ENCODE data around the gene BRPF1. TPM values are rescaled to one million over a fixed set of nuclear protein-coding genes. Genes with fewer than 3 reads are reported as not detected.

The BRPF1 gene
- total RNA-seq, 1 experiment from 2014 or later, result 23.6 TPM

DNA sequence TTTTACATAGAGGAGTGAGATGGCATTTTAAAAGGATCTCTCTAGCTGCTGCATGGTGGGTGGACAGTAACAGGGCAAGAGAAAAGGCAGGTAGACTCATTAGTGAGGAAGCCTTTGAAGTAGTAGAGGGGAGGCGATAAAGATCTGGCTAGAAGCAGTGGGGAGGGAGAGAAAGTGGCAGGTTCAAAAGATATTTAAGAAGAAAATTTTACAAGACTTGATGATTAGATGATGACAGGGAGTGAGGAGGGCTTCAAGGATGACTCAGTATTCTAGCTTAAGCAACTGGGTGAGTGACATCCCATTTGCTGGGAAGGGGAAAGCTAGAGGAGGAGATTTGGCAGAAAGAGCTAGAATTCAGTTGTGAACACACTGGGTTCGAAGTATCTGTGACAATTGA lies 3.8 kb upstream of the BRPF1 start:
- CTCF ChIA-PET, result interaction anchor here (0.6 to 2.1 kb wide), 3 partner anchors 12 to 374 kb away, joined by 3 to 13 read pairs (median 4); no protein-coding TSS in a partner anchor
- TF ChIP-seq POLR2A (IDR thresholded peaks at IDR 0.05; ENCODE audit: borderline replicate concordance, extremely low read depth, insufficient read depth, insufficient read length), result no peak
- Histone ChIP-seq H3K27ac (ENCODE audit: low read depth, low read length) (peak overlapping the region; percentile 1; the same call in 1 of the 2 replicates), H3K4me2 (ENCODE audit: low read length) (peak overlapping the region; percentile 34), H3K27me3 (ENCODE audit: insufficient read depth, low read length) (no peaks in the 10 kb centered on the region), H3K4me3 (replicated peaks in 1 of 2; ENCODE audit: low read depth in 1 of 2, low read length in 2 of 2) (no peak overlapping the region), H4K20me1 (ENCODE audit: insufficient read depth) (peaks cover 3% of the 10 kb centered on the region; the same call in 1 of the 2 replicates), H3K9me2 (ENCODE audit: insufficient read depth) (no peaks in the 10 kb centered on the region), H3K9ac (ENCODE audit: low read length) (no peak overlapping the region), H3K79me2 (ENCODE audit: insufficient read depth, low read length) (peaks cover 11% of the 10 kb centered on the region), H2AFZ (ENCODE audit: low read depth, low read length, poor library complexity, severe bottlenecking) (no peak overlapping the region), H3K9me3 (ENCODE audit: control insufficient read depth in 1 of 2, insufficient read depth in 1 of 2, low read depth in 1 of 2, low read length in 2 of 2) (no peaks in the 10 kb centered on the region), H3K4me1 (ENCODE audit: control insufficient read depth in 1 of 2, insufficient read depth in 2 of 2, low read length in 2 of 2) (peaks cover 12 to 33% of the 10 kb centered on the region in 2 experiments; a peak in 3 of 4 replicates), H3K36me3 (ENCODE audit: control insufficient read depth in 1 of 2, insufficient read depth in 2 of 2, low read length in 2 of 2) (no peaks in the 10 kb centered on the region)
- ATAC-seq (no peak), DNase-seq (ENCODE audit: low read depth, low spot score) (no peak)
- BruUV-seq (replicated peaks), result no TSS peak
- POLR2A ChIA-PET, result no interaction called here
- intact Hi-C loops (cut with micrococcal nuclease), result loop anchor here (5.0 kb wide), 1 partner anchor 225 kb away; no protein-coding TSS in a partner anchor
- RAD21 ChIA-PET (ENCODE audit: low non-redundant PET in 1 of 2, low total read pairs in 2 of 2, uncharacterized antibody in 2 of 2, unreplicated experiment in 2 of 2), result no interaction called here

DNA sequence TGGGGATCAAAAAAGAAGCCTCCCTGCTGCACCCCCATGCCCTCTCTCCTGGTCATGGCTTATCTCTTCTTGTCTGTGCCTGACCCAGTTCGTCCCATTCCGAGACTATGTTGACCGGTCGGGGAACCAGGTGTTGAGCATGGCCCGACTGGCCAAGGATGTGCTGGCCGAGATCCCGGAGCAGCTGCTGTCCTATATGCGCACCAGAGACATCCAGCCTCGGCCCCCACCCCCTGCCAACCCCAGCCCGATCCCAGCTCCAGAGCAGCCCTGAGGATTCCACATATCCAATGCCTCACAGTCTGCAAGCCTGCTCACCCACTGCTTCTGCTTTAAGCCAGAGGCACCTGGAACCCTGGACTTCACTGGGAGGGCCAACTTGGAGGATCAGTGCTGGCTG lies 2.1 kb upstream of the BRPF1 start:
- H3K9me2 ChIP-seq (ENCODE audit: insufficient read depth), result no peaks in the 10 kb centered on the region
- H3K9ac ChIP-seq (ENCODE audit: low read length), result no peak overlapping the region
- DNase-seq (ENCODE audit: low read depth, low spot score) (no peak), ATAC-seq (no peak)
- no TSS peak for BruUV-seq (replicated peaks)
- no peak overlapping the region for H3K4me2 ChIP-seq (ENCODE audit: low read length)
- H3K27me3 ChIP-seq (ENCODE audit: insufficient read depth, low read length), result no peaks in the 10 kb centered on the region
- H4K20me1 ChIP-seq (ENCODE audit: insufficient read depth), result peaks cover 4% of the 10 kb centered on the region; the same call in 1 of the 2 replicates
- ChIA-PET POLR2A (interaction anchor here (1.1 kb wide), 1 partner anchor 8 kb away, joined by 3 read pairs; no protein-coding TSS in a partner anchor), CTCF (interaction anchor here (1.6 to 2.2 kb wide), 2 partner anchors 9 to 14 kb away, joined by 5 to 10 read pairs; no protein-coding TSS in a partner anchor), RAD21 (ENCODE audit: low non-redundant PET in 1 of 2, low total read pairs in 2 of 2, uncharacterized antibody in 2 of 2, unreplicated experiment in 2 of 2) (no interaction called here)
- H3K9me3 ChIP-seq (ENCODE audit: control insufficient read depth in 1 of 2, insufficient read depth in 1 of 2, low read depth in 1 of 2, low read length in 2 of 2), result no peaks in the 10 kb centered on the region
- H3K36me3 ChIP-seq (ENCODE audit: control insufficient read depth in 1 of 2, insufficient read depth in 2 of 2, low read length in 2 of 2), result peaks cover 0 to 10% of the 10 kb centered on the region in 2 experiments; a peak in 1 of 4 replicates
- intact Hi-C loops (cut with micrococcal nuclease), result loop anchor here (5.0 kb wide), 1 partner anchor 227 kb away; no protein-coding TSS in a partner anchor
- no peak overlapping the region for H2AFZ ChIP-seq (ENCODE audit: low read depth, low read length, poor library complexity, severe bottlenecking)
- TF ChIP-seq ZFX (IDR thresholded peaks at IDR 0.05) (no peak), SIN3A (IDR thresholded peaks at IDR 0.05; ENCODE audit: low read depth) (no peak), POLR2A (IDR thresholded peaks at IDR 0.05; ENCODE audit: borderline replicate concordance, extremely low read depth, insufficient read depth, insufficient read length) (no peak)
- peaks cover 28% of the 10 kb centered on the region for H3K79me2 ChIP-seq (ENCODE audit: insufficient read depth, low read length)
- no peak overlapping the region for H3K27ac ChIP-seq (ENCODE audit: low read depth, low read length)
- H3K4me1 ChIP-seq (ENCODE audit: control insufficient read depth in 1 of 2, insufficient read depth in 2 of 2, low read length in 2 of 2), result peaks cover 19 to 42% of the 10 kb centered on the region in 2 experiments; a peak in 3 of 4 replicates
- H3K4me3 ChIP-seq (replicated peaks in 1 of 2; ENCODE audit: low read depth in 1 of 2, low read length in 2 of 2), result no peak overlapping the region
